Esophagus squamous epithelium (tissue), 4 donors: Measurements from ENCODE around the gene DHX57.

Experiments
- POLR2A ChIP-seq, 4 donors: fragments of 450-650 bp; IDR thresholded peaks; one replicate each; pipeline ENCODE4 v1.6.1; 2017; ENCODE audit warnings: antibody characterized with exemption in 4 of 4, mild to moderate bottlenecking in 4 of 4, moderate library complexity in 3 of 4
- TF ChIP-seq, protein P1 (sequence below), 6 experiments: fragments of 450-650 bp in 4 of 6; fragments of 200-600 bp in 2 of 6; sonication (generic) in 2 of 6; IDR thresholded peaks; one replicate each; pipeline ENCODE4 v1.5.1; 2016 to 2019; ENCODE audit warnings: antibody characterized with exemption in 6 of 6, mild to moderate bottlenecking in 4 of 6, moderate library complexity in 4 of 6

DNA sequence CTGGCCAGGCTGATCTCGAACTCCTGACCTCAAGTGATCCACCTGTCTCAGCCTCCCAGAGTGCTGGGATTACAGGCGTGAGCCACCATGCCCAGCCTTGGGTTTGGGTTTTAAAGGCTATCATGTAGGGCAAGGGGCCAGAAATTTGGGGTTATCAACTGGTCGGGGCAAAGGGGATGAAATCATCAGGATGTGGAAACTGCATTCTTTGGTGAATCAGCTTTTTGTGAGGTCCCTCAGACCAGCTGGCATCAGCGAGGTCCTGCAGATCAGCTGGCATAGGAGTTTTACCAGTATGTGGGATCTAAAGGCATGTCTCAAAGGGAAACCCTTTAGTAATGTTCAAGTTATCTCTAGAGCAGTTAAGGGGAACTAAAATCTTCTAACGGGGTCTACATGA is 104.1 kb downstream of the DHX57 start:
- no peak for TF ChIP-seq POLR2A (IDR thresholded peaks at IDR 0.05)
- TF ChIP-seq, protein P1, sequence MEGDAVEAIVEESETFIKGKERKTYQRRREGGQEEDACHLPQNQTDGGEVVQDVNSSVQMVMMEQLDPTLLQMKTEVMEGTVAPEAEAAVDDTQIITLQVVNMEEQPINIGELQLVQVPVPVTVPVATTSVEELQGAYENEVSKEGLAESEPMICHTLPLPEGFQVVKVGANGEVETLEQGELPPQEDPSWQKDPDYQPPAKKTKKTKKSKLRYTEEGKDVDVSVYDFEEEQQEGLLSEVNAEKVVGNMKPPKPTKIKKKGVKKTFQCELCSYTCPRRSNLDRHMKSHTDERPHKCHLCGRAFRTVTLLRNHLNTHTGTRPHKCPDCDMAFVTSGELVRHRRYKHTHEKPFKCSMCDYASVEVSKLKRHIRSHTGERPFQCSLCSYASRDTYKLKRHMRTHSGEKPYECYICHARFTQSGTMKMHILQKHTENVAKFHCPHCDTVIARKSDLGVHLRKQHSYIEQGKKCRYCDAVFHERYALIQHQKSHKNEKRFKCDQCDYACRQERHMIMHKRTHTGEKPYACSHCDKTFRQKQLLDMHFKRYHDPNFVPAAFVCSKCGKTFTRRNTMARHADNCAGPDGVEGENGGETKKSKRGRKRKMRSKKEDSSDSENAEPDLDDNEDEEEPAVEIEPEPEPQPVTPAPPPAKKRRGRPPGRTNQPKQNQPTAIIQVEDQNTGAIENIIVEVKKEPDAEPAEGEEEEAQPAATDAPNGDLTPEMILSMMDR (IDR thresholded peaks at IDR 0.05) = no peak
